HEK293T (cell line): ENCODE measurements around the gene RYK.

Source experiments
- CTCF ChIA-PET: fragments of 350-600 bp; formaldehyde crosslinking; extraction: SDS; loops from one replicate; lab custom pipeline; 2021; ENCODE audit warnings: antibody characterized with exemption, inconsistent platforms; lab: Yijun Ruan, JAX
- POLR2A ChIA-PET: fragments of 350-600 bp; formaldehyde crosslinking; extraction: SDS; loops from one replicate; lab custom pipeline; 2020; ENCODE audit warnings: antibody characterized with exemption, inconsistent platforms; lab: Yijun Ruan, JAX
- DNase-seq: peaks from one replicate; pipeline ENCODE4 v3.0.0; 2012; ENCODE audit warnings: mixed read lengths; ENCODE audit errors: extremely low spot score
- ARNT ChIP-seq: fragments of 450-650 bp; IDR thresholded peaks from 2 replicates; pipeline ENCODE4 v1.6.1; 2017; ENCODE audit warnings: mild to moderate bottlenecking
- BHLHE40 ChIP-seq: fragments of 450-650 bp; IDR thresholded peaks from 2 replicates; pipeline ENCODE4 v1.6.1; 2016; ENCODE audit warnings: mild to moderate bottlenecking, moderate library complexity, borderline replicate concordance
- CTBP1 ChIP-seq: fragments of 450-650 bp; IDR thresholded peaks from 2 replicates; pipeline ENCODE4 v1.6.1; 2016; ENCODE audit warnings: borderline replicate concordance
- ELF4 ChIP-seq: fragments of 450-650 bp; IDR thresholded peaks from 2 replicates; pipeline ENCODE4 v1.6.1; 2017; ENCODE audit warnings: antibody characterized with exemption
- FOXA1 ChIP-seq: fragments of 450-650 bp; IDR thresholded peaks from 2 replicates; pipeline ENCODE4 v1.6.1; 2016; ENCODE audit warnings: mild to moderate bottlenecking
- FOXK2 ChIP-seq: fragments of 450-650 bp; IDR thresholded peaks from 2 replicates; pipeline ENCODE4 v1.6.1; 2016; ENCODE audit warnings: mild to moderate bottlenecking
- FOXM1 ChIP-seq: fragments of 450-650 bp; IDR thresholded peaks from 2 replicates; pipeline ENCODE4 v1.6.1; 2017; ENCODE audit warnings: mild to moderate bottlenecking, borderline replicate concordance
- HDGF ChIP-seq: fragments of 450-650 bp; IDR thresholded peaks from 2 replicates; pipeline ENCODE4 v1.6.1; 2017; ENCODE audit warnings: antibody characterized with exemption, borderline replicate concordance
- L3MBTL2 ChIP-seq: fragments of 450-650 bp; conservative IDR thresholded peaks from 2 replicates; pipeline ENCODE4 v1.6.1; 2016; ENCODE audit warnings: mild to moderate bottlenecking
- LEF1 ChIP-seq: fragments of 450-650 bp; IDR thresholded peaks from 2 replicates; pipeline ENCODE4 v1.6.1; 2017; ENCODE audit warnings: mild to moderate bottlenecking, borderline replicate concordance
- NFRKB ChIP-seq: fragments of 450-650 bp; IDR thresholded peaks from 2 replicates; pipeline ENCODE4 v1.6.1; 2016; ENCODE audit warnings: mild to moderate bottlenecking, moderate library complexity
- SP1 ChIP-seq: fragments of 450-650 bp; IDR thresholded peaks from 2 replicates; pipeline ENCODE4 v1.6.1; 2017
- SUZ12 ChIP-seq: fragments of 450-650 bp; IDR thresholded peaks from 2 replicates; pipeline ENCODE4 v1.6.1; 2016; ENCODE audit warnings: mild to moderate bottlenecking
- TARDBP ChIP-seq: fragments of 450-650 bp; IDR thresholded peaks from 2 replicates; pipeline ENCODE4 v1.6.1; 2016
- ZNF384 ChIP-seq: fragments of 450-650 bp; IDR thresholded peaks from 2 replicates; pipeline ENCODE4 v1.6.1; 2016
- TF ChIP-seq, protein P1 (sequence below): fragments of 450-650 bp; IDR thresholded peaks from 2 replicates; pipeline ENCODE4 v1.6.1; 2016

Gene RYK

DNA sequence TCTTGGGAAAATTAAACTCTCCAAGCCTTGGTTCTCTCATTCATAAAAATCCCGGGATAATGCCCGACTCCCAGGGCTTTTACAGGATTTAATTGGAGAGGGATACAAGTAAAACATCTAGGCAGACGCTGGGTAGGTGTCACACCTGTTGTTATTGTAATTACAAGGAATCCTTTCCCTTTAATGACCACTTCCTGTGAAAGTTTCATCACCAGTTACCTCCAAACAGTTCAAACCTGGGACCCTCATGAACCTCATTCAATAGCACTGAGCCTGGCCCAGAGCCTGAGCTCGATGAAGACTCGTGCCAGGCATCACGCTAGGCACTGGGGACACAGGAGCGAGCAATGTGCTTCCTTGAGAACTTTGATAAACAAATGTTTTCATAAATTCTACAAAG, 2.1 kb upstream of the RYK start:
- ChIA-PET POLR2A (interaction anchor here (1.5 kb wide), 1 partner anchor 9 kb away, joined by 4 read pairs; no protein-coding TSS in a partner anchor), CTCF (interaction anchor here (0.6 kb wide), 1 partner anchor 185 kb away, joined by 5 read pairs; no protein-coding TSS in a partner anchor)
- no peak for TF ChIP-seq TARDBP
- TF ChIP-seq ZNF384 = no peak
- no peak for TF ChIP-seq HDGF
- TF ChIP-seq FOXA1 = no peak
- DNase-seq = no peak

DNA sequence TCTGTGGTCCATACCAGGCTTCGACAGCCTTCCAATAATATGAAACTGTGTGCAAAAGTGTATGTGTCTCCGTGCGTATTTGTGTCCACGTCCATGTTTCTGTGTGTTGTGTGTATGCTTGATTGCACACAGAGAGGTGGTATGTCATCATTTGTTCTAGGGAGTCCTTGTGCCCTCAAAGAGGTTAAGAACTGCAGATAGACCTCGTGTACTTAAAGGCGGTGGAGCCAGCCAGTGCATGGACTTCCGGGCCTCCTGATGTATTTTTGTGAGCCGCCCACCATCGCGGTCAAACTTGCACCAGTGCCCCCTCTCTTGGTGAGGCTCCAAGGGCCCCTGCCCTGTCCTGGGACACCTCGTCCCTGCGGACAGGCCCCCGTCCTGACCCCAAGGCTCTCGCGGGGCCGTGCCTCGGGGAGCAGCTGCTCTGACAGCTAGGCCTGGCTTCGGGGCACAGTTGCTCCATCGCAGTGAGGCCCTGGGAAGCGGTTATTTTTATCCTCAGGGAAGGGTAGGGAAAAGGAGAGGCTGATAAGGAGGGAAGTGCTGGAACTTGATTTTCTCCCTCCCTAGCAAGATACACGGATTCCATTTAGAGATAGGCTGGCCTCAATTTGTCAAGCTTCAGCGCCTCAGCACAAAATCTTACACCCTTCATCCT, 1.2 kb upstream of the RYK start:
- DNase-seq = no peak
- ChIA-PET CTCF (interaction anchor here (0.6 kb wide), 1 partner anchor 186 kb away, joined by 5 read pairs; no protein-coding TSS in a partner anchor), POLR2A (interaction anchor here (1.5 kb wide), 1 partner anchor 10 kb away, joined by 4 read pairs; no protein-coding TSS in a partner anchor)
- no peak for TF ChIP-seq SUZ12
- no peak for TF ChIP-seq FOXK2
- no peak for TF ChIP-seq FOXM1
- no peak for TF ChIP-seq L3MBTL2
- TF ChIP-seq LEF1 = no peak
- TF ChIP-seq, protein P1, sequence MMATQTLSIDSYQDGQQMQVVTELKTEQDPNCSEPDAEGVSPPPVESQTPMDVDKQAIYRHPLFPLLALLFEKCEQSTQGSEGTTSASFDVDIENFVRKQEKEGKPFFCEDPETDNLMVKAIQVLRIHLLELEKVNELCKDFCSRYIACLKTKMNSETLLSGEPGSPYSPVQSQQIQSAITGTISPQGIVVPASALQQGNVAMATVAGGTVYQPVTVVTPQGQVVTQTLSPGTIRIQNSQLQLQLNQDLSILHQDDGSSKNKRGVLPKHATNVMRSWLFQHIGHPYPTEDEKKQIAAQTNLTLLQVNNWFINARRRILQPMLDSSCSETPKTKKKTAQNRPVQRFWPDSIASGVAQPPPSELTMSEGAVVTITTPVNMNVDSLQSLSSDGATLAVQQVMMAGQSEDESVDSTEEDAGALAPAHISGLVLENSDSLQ = no peak
- TF ChIP-seq SP1 = no peak
- no peak for TF ChIP-seq CTBP1
- TF ChIP-seq BHLHE40 = no peak
- no peak for TF ChIP-seq FOXA1
- no peak for TF ChIP-seq NFRKB
- no peak for TF ChIP-seq HDGF
- no peak for TF ChIP-seq ARNT
- TF ChIP-seq TARDBP = no peak

DNA sequence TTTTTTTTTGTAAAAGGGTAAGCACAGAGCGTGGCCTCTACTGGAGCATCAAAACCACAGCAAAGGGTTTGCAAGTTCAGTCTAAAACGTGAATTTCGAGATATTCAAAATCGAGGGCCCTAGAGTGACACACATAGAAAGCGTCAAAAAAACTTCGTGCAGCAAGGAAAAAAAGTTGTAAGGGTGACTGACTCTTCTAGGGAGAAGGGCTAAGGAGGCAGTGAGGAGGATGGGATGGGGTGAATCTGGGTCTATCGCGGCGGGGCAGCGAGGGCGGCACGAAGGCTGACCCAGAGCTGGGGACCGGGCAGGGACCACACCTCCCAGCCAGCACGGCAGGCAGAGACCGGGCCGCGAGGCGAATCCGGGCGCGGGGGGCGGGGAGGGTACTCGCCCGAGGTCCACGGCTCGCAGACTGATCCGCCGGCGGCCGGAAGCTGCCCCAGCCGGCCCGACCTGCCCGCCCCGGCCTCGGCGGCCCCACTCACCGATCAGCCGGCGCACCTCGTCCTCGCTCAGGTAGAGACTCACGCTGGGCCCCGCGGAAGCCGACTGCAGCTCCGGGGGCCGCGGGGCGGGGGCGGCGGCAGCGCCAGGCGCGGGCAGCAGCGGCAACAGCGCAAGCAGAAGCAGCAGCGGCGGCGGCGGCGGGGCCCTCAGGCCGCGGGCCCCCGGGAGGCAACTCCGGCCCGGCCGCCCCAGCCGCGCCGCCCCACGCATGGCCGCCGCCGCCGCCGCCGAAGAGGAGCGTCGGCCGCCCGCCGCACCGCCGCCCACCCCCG, 533 bp downstream of the RYK start:
- peak; percentile 48 for DNase-seq
- POLR2A ChIA-PET = interaction anchor here (1.0 to 1.4 kb wide), 2 partner anchors 19 to 26 kb away, joined by 3 to 4 read pairs; no protein-coding TSS in a partner anchor
- TF ChIP-seq ELF4 (no peak), FOXK2 (no peak), ZNF384 (no peak; the same call in 1 of the 2 replicates), HDGF (no peak), LEF1 (no peak), FOXM1 (no peak; the same call in 1 of the 2 replicates), ARNT (no peak), BHLHE40 (no peak)
- CTCF ChIA-PET = interaction anchor here (0.6 kb wide), 1 partner anchor 185 kb away, joined by 3 read pairs; no protein-coding TSS in a partner anchor

DNA sequence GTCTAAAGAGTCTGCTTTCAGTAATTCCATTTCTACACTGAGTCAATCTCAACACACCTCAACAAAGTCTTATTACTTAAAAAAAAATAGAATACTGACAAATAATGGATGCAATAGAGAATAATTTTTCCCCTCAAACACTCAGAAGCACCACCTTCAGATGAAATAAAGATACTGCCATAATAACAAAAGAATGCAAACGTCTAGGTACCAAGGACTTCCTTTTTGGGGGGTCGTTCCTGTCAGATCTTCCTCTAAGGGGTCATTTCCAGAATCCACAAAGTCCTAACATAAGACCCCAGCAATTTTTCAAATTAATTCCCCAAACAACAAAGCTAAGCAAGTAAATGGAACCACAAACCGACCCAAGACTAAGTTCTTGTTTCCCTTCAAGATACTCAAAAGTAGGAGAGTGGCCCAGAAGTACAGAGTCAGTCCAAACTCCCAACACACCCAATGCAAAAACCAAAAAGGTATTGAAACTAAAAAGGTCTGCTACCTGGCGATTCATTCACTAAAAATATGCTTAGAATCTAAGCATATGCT, 1.3 kb downstream of the RYK start:
- DNase-seq = no peak
- CTCF ChIA-PET = no interaction called here
- POLR2A ChIA-PET = no interaction called here
- TF ChIP-seq LEF1 = no peak
- TF ChIP-seq HDGF = no peak
- no peak for TF ChIP-seq SUZ12
- no peak for TF ChIP-seq ARNT

DNA sequence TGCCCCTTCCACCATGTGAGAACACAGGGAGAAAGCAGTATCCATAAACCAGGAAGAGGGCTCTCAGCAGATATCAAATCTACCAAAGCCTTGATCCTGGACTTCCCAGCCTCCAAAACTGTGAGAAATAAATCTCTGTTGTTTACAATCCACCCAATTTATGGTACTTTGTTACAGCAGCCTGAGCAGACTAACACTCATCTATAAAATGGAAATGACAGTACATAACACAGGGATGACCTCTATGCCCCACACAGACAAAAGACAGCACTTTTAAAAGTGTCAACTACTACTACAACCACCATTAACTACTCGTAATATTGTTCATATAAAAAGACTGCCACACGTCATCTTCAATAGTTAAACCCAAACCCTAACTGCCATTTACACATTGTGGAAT, 5.7 kb downstream of the RYK start:
- ChIA-PET POLR2A (no interaction called here), CTCF (interaction anchor here (0.8 kb wide), 1 partner anchor 8 kb away, joined by 3 read pairs; no protein-coding TSS in a partner anchor)
- DNase-seq = no peak
- TF ChIP-seq, protein P1 = peak; percentile 23; the same call in 1 of the 2 replicates
- TF ChIP-seq ELF4 (no peak), CTBP1 (0 out of 2 replicates have a peak, but pooled peaks have one; percentile 30)

DNA sequence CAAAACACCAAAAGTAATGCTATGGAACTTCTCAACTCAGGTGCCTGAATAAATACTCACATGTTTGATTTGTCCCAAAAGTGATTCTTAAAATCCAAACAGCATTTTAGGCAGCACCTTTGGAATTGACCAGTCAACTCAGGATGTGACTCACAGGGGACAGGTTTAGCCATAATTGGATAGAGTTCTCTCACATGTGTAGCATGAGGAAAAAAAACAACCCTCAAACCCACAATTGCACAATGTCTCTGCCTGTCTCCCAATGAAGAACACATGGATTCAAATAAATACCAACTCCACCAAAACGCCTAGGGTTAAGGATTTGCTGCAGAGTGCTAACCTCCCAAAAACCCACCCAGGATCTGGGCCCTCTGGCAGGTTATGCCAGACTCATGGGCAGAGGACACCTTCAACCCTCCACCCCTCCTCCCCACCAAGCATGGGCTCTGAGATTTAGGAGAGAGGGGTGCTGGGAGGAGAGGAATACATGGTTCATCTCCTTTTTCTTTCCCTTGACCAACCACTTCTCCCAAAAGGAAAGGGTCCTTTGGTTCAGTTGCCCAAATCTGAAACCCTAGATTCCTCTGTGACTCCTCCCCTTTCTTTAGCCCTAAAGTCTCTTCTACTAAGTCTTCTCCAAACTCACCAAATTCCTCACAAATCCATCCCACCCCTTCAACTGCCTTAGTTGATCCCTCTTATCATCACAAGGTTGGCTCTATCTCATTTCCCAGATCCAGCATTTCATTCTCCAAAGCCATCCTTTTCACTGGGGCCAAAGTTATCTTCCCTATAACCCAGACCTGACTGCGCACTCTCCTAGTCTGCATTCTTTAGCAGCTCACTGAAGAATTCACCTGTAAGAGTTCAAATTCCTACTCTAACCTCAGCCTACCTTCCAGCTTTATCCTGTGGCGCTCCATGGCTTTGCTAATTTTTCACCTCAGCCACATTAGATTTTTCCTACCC, 7.7 kb downstream of the RYK start:
- DNase-seq = no peak
- CTCF ChIA-PET = no interaction called here

More for the DNA sequence above, 7.7 kb downstream of the RYK start:
- TF ChIP-seq TARDBP = no peak
- TF ChIP-seq ARNT = no peak
- TF ChIP-seq FOXM1 = no peak
- no peak for TF ChIP-seq BHLHE40
- TF ChIP-seq NFRKB = no peak
- no peak for TF ChIP-seq ELF4
- TF ChIP-seq SP1 = no peak
- TF ChIP-seq CTBP1 = no peak
- TF ChIP-seq, protein P1 = no peak
- no peak for TF ChIP-seq FOXK2
- no peak for TF ChIP-seq L3MBTL2
- TF ChIP-seq HDGF = no peak
- no peak for TF ChIP-seq FOXA1
- TF ChIP-seq ZNF384 = no peak
- TF ChIP-seq SUZ12 = no peak
- no peak for TF ChIP-seq LEF1
- POLR2A ChIA-PET = no interaction called here
